ENCODE results near the gene FAM228A.

Gene FAM228A

DNA sequence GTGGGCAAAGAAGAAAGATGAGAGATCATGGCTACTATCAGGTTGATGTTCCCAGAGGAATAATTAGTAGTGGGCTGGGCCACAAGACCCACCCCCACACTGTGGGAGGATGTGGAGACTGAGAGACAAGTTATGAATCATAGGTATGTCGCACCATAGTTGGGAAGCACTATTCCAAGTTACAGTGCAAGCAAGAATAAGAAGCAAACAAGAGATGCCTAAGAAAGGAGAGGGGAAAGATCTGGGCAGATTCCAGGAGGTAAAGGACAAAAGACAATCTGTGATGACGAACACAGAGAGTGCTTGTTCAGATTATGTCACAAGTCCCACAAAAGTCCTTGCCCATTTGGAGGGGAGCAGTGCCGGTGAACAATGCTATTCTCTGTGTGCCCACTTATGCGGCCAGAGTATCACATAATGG is 56.6 kb downstream of the FAM228A start:
- DNase-seq = no peak

DNA sequence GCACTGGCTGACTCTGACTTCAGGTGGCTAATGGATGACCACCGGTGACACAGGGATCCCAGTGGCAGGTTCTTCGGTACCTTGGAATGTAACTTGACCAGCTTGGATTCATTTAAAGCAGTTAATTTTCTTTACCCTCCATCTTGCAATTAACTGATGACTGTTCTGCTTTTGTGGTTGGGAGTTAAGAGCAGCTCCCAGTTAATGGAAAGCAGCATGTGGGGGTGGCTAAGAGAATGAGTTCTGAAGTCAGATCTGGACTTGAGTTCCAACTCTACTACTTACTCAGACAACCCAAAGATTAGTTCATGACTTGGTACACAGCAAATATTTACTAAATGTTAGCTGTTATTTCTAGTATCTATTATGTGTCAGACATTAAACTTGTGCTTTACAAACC is 58.5 kb downstream of the FAM228A start:
- DNase-seq = no peak

DNA sequence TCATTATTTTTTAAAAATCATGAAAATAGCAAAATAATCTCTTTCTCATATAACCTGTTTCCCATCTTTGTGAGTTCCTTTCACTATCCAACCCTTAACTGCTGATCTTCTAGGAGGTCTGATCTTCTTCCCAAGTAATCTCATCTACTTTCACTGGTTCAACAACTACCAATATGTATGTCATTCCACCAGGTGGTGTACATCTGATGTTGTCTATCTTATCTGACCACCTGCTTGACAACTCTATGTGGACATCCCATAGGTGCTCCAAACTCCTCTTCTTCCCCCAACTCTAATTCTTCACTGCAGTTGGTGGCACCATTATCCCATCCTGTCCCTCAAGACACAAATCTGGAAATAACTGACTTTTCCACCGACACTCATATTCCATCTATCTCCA is 62.5 kb downstream of the FAM228A start:
- DNase-seq = no peak

DNA sequence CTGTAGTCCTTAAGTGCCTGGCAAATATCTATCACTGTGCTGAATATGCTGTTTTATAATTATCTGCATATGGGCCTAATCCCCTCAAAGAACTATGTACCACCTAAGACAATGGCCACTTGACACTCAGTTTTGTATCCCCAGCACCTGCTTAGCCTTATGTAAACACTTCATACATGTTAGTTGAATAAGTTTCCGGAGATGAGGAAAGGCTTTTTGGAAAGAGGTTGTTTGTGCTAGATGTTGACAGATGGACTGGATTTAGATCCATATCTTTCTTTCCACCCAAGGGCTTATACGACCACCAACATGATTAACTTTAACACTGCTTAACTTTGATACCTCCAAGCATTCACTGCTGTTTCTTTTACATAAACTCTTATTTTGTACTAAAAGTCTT is 63.3 kb downstream of the FAM228A start:
- no peak for DNase-seq

DNA sequence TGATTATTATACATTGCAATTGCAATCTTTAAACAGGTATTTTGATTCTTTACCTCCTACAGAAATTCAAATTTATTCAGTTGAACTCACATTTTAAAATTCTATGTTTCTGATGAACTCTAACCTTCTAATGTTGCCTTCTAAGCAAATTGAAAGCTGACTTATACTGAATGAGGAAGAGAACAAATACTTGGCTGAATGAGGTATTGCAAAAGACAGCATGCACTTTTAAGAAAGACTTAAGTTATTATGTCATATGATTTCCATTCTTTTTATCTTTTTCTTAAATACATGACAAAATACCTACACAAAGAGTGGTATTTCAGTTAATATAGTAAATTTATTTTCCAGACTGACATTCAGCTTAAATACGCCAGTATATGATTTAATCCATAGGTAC is 64.7 kb downstream of the FAM228A start:
- DNase-seq = no peak
